ENCODE results near the gene ACP2. TPM values are rescaled to one million over a fixed set of nuclear protein-coding genes. Genes with fewer than 3 reads are reported as not detected.

ACP2 gene
- total RNA-seq, 1 donor from 2014 or later, result 17.7 TPM

DNA sequence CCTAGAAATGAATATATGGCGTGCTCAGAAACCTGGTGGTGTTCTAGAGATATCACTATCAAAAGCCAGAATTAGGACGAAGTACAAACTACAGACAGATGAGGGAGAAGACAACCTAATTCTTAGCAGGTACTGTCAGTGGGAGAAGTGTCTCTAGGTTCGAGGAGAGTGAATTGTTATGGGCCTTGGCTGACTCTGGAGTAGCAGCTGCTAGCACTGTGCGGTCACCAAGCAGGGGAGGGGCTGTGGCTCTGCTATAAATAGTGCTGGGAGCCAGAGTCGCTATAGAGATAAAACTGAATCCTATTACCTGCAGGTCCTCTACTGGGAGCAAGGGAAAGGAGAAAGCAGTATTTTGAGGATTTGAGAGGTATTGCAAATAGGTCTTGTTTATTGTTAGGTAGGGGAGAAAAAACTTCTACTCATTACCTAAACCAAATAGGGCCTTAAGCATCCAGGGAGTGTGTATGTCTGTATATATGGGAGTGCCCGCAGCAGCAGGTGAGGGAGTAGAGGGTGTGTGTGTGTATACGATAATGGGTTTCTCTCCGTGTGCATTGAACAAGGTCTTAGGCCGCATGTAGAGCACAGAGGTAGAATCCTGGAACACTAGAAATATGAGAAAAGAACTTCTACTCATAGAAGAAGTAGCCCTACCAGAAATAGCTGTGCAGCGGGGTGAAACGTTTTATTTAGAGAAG lies 23.5 kb upstream of the ACP2 start:
- intact Hi-C loops (cut with micrococcal nuclease), result no loop called here
- H3K9me3 ChIP-seq (replicated peaks), result no peaks in the 10 kb centered on the region
- peaks cover 63% of the 10 kb centered on the region for H3K4me1 ChIP-seq
- DNase-seq, result peak; percentile 50
- TF ChIP-seq CTCF (IDR thresholded peaks at IDR 0.05; ENCODE audit: borderline replicate concordance), result no peak
- H3K27me3 ChIP-seq (ENCODE audit: low read depth), result no peaks in the 10 kb centered on the region
- peak overlapping the region; percentile 98 for H3K27ac ChIP-seq (replicated peaks)
- H3K4me3 ChIP-seq, result peak overlapping the region; percentile 83
- H3K36me3 ChIP-seq, result peaks cover 30% of the 10 kb centered on the region

DNA sequence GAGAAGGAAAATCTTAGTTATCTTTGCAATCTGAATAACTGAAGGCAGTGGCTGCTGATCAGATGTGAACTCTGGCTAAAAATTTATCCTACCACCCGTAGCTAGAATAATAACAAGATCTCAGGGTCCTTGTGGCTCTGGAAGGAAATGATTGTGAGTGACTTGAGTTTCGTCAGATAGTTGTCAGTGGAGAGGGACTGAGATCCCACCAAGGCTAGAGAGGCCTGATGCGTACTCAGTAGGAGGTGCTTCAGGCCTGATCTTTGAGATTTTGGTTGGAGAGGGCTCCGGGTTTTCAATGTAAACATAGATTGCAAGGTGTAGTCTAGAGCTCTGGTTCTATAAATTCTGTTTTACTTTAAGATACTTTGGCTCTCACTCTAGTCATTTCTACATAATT lies 22.7 kb upstream of the ACP2 start:
- H3K36me3 ChIP-seq, result peaks cover 22% of the 10 kb centered on the region
- intact Hi-C loops (cut with micrococcal nuclease), result no loop called here
- peak overlapping the region; percentile 98 for H3K27ac ChIP-seq (replicated peaks)
- no peak for TF ChIP-seq CTCF (IDR thresholded peaks at IDR 0.05; ENCODE audit: borderline replicate concordance)
- peak overlapping the region; percentile 83 for H3K4me3 ChIP-seq
- no peak for DNase-seq
- H3K4me1 ChIP-seq, result peaks cover 60% of the 10 kb centered on the region
- H3K9me3 ChIP-seq (replicated peaks), result no peaks in the 10 kb centered on the region
- H3K27me3 ChIP-seq (ENCODE audit: low read depth), result no peaks in the 10 kb centered on the region

GRCh38 chr11:47270331-47271271 lies 22.0 kb upstream of the ACP2 start:
- peak overlapping the region; percentile 83 for H3K4me3 ChIP-seq
- peaks cover 60% of the 10 kb centered on the region for H3K4me1 ChIP-seq
- intact Hi-C loops (cut with micrococcal nuclease), result no loop called here
- no peaks in the 10 kb centered on the region for H3K9me3 ChIP-seq (replicated peaks)
- H3K27me3 ChIP-seq (ENCODE audit: low read depth), result no peaks in the 10 kb centered on the region
- peaks cover 15% of the 10 kb centered on the region for H3K36me3 ChIP-seq
- H3K27ac ChIP-seq (replicated peaks), result peak overlapping the region; percentile 98
- no peak for DNase-seq
- TF ChIP-seq CTCF (IDR thresholded peaks at IDR 0.05; ENCODE audit: borderline replicate concordance), result no peak

DNA sequence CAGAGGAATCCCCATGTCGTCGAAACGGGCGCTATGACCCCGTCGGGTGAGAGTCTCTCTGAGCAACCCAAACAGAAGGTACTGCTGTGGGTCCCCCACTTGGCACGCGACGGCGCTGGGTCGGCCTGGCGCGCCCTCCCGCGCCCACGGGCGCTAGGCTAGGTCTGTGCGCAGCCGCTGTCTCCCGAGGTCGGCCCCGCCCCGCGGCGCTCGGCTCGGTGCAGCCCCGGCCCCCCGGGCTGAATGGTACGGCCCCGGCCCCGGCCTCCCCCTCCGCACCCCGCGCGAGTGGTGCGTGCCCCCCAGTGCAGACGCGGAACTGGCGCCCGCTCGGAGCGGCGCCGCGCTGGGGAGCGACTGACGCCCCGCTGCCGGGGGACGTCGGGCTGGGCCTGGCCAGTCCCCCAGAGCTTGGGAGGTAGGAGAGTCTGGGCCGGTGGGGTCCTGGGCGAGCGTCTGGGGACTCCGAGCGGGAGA lies 21.3 kb upstream of the ACP2 start, which contains the start of gene MADD:
MADD (plus strand) TSS at position 305 of the 477 bp plus-strand sequence.
- H3K27me3 ChIP-seq (ENCODE audit: low read depth), result no peaks in the 10 kb centered on the region
- peaks cover 7% of the 10 kb centered on the region for H3K36me3 ChIP-seq
- peak within 1 kb of the TSS; percentile 83 for H3K4me3 ChIP-seq
- peaks cover 63% of the 10 kb centered on the region for H3K4me1 ChIP-seq
- no peaks in the 10 kb centered on the region for H3K9me3 ChIP-seq (replicated peaks)
- DNase-seq, result peak; percentile 89
- peak within 1 kb of the TSS; percentile 98 for H3K27ac ChIP-seq (replicated peaks)
- intact Hi-C loops (cut with micrococcal nuclease), result no loop called here
- no peak for TF ChIP-seq CTCF (IDR thresholded peaks at IDR 0.05; ENCODE audit: borderline replicate concordance)

DNA sequence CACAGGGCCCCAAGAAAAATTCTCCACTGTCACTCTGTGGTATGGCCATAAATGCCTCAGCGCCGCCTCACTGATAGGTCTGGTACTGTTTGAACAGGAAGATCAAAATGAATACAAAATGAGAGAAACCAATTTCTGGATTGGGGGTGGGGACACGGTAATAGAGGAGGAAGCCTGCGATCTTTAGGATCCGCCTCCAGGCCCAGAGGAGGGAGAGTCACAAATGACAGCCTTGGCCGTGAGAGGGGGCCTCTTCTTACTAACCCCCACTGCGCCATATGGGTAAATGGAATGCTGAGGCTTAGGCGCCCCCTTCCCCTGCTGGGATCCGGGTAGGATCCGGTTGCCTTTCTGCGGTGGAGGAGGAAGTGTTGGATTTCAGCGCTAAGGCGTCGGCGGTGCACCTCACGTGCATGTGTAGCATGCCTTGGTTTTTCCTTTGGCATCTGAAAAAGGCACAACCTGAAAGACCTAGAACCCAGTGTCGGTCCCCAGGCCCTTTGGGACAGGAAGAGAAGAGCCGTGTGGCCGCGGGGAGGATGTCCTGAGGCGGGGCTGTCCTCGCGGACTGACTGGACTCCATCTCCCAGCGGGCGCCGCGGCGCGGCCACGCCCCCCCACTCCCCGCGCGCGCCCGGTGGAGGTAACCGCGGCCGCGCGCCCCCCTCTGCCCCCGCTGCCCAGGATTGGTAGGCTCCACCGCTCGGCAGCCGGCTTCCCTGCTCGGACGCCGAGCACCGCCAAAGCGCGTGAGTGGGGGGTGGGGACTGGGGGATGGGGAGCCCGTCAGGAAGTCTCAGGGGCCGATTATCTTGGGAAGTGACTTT lies 20.6 kb upstream of the ACP2 start:
- H3K4me1 ChIP-seq, result peaks cover 63% of the 10 kb centered on the region
- H3K27ac ChIP-seq (replicated peaks), result peak overlapping the region; percentile 98
- peak; percentile 92 for DNase-seq
- intact Hi-C loops (cut with micrococcal nuclease), result no loop called here
- no peaks in the 10 kb centered on the region for H3K9me3 ChIP-seq (replicated peaks)
- H3K4me3 ChIP-seq, result peak overlapping the region; percentile 83
- no peaks in the 10 kb centered on the region for H3K27me3 ChIP-seq (ENCODE audit: low read depth)
- peak; percentile 34 for TF ChIP-seq CTCF (IDR thresholded peaks at IDR 0.05; ENCODE audit: borderline replicate concordance)
- peaks cover under 1% of the 10 kb centered on the region for H3K36me3 ChIP-seq

Data from left ventricle myocardium inferior (tissue), 1 donor.